ENCODE measurements around the gene FBXO31.
"Not testable (repeated sequence)": the region's sequence is repeated elsewhere in the genome, so short reads cannot be mapped to it uniquely, and the experiment has no call there.

The FBXO31 gene

GRCh38 chr16:87345726-87346424 lies 37.7 kb downstream of the FBXO31 start:
- H3K27ac ChIP-seq: no peak overlapping the region
- TF ChIP-seq CTCF (conservative IDR thresholded peaks at IDR 0.05): no peak

GRCh38 chr16:87344931-87345631 lies 38.5 kb downstream of the FBXO31 start:
- TF ChIP-seq CTCF (conservative IDR thresholded peaks at IDR 0.05): no peak
- no peak overlapping the region for H3K27ac ChIP-seq

GRCh38 chr16:87344165-87344930 lies 39.2 kb downstream of the FBXO31 start:
- TF ChIP-seq CTCF (conservative IDR thresholded peaks at IDR 0.05): no peak
- H3K27ac ChIP-seq: no peak overlapping the region

- TF ChIP-seq CTCF (conservative IDR thresholded peaks at IDR 0.05): no peak
- no peak overlapping the region for H3K27ac ChIP-seq
Observed at GRCh38 chr16:87343753-87344050, 39.9 kb downstream of the FBXO31 start.

GRCh38 chr16:87342978-87343752 lies 40.4 kb downstream of the FBXO31 start:
- no peak overlapping the region for H3K27ac ChIP-seq
- no peak for TF ChIP-seq CTCF (conservative IDR thresholded peaks at IDR 0.05)

GRCh38 chr16:87342504-87342903 lies 41.1 kb downstream of the FBXO31 start:
- no peak for TF ChIP-seq CTCF (conservative IDR thresholded peaks at IDR 0.05)
- H3K27ac ChIP-seq: no peak overlapping the region

GRCh38 chr16:87340198-87340597 lies 43.4 kb downstream of the FBXO31 start:
- H3K27ac ChIP-seq: no peak overlapping the region
- no peak for TF ChIP-seq CTCF (conservative IDR thresholded peaks at IDR 0.05)

- not testable (repeated sequence) for H3K27ac ChIP-seq
Observed at GRCh38 chr16:87339724-87340105, 43.9 kb downstream of the FBXO31 start.
